GM18520 (cell line): ENCODE data around the gene PRKAA2.

Experiments
- ATAC-seq: cut with Tn5 transposase; IDR thresholded peaks from one replicate; pipeline ENCODE4 v1.9.1; 2021; ENCODE audit not compliant: unreplicated experiment

Gene PRKAA2

GRCh38 chr1:56712150-56712549 lies 67.0 kb downstream of the PRKAA2 start:
- ATAC-seq: no peak

GRCh38 chr1:56713112-56713511 lies 68.0 kb downstream of the PRKAA2 start:
- ATAC-seq: no peak

GRCh38 chr1:56715156-56715555 lies 70.0 kb downstream of the PRKAA2 start:
- ATAC-seq: no peak

GRCh38 chr1:56719171-56719570 lies 74.1 kb downstream of the PRKAA2 start:
- no peak for ATAC-seq

- ATAC-seq: no peak
These were observed 81.6 kb downstream of the PRKAA2 start for GRCh38 chr1:56726706-56727105.

- ATAC-seq: no peak
These were observed 83.8 kb downstream of the PRKAA2 start for GRCh38 chr1:56728964-56729363.

GRCh38 chr1:56745231-56745630 lies 100.1 kb downstream of the PRKAA2 start:
- no peak for ATAC-seq

- no peak for ATAC-seq
These were observed 109.8 kb downstream of the PRKAA2 start for GRCh38 chr1:56754708-56755479.

GRCh38 chr1:56755911-56756310 lies 110.8 kb downstream of the PRKAA2 start:
- no peak for ATAC-seq

GRCh38 chr1:56758135-56758534 lies 113.0 kb downstream of the PRKAA2 start:
- ATAC-seq: no peak

GRCh38 chr1:56758794-56759193 lies 113.7 kb downstream of the PRKAA2 start:
- ATAC-seq: no peak
